H9 (cell line): Measurements from ENCODE around the gene ROBO1. TPM values are rescaled to one million over a fixed set of nuclear protein-coding genes. Genes with fewer than 3 reads are reported as not detected.

Source experiments
- DNase-seq: peaks from one replicate; pipeline ENCODE4 v3.0.0-alpha.2; 2017
- H2AFZ ChIP-seq: one replicate; pipeline ENCODE4 v1.6.1; 2013; ENCODE audit warnings: mild to moderate bottlenecking, low read length, control low read depth, moderate library complexity
- H2AK5ac ChIP-seq: 2 replicates; pipeline ENCODE4 v1.6.1; 2013; ENCODE audit warnings: low read length, control low read depth, mixed read lengths; ENCODE audit not compliant: insufficient read length
- H2BK120ac ChIP-seq: one replicate; pipeline ENCODE4 v1.6.1; 2013; ENCODE audit warnings: low read depth, mild to moderate bottlenecking, low read length, control low read depth, inconsistent platforms; ENCODE audit not compliant: poor library complexity, severe bottlenecking
- H2BK12ac ChIP-seq: 2 replicates; pipeline ENCODE4 v1.6.1; 2013; ENCODE audit warnings: low read length, control low read depth, mixed read lengths, low read depth; ENCODE audit not compliant: insufficient read length
- H2BK15ac ChIP-seq: 2 replicates; pipeline ENCODE4 v1.6.1; 2013; ENCODE audit warnings: low read depth, low read length, control low read depth
- H2BK20ac ChIP-seq: one replicate; pipeline ENCODE4 v1.6.1; 2013; ENCODE audit warnings: low read depth, mild to moderate bottlenecking, low read length, control low read depth, inconsistent platforms; ENCODE audit not compliant: poor library complexity, severe bottlenecking
- H2BK5ac ChIP-seq: 2 replicates; pipeline ENCODE4 v1.6.1; 2013; ENCODE audit warnings: low read length, control low read depth, mixed read lengths; ENCODE audit not compliant: insufficient read length
- H3K14ac ChIP-seq: 2 replicates; pipeline ENCODE4 v1.6.1; 2013; ENCODE audit warnings: low read length, control low read depth; ENCODE audit not compliant: insufficient read depth
- H3K18ac ChIP-seq: 2 replicates; pipeline ENCODE4 v1.6.1; 2013; ENCODE audit warnings: low read depth, mild to moderate bottlenecking, mixed read lengths, low read length, control low read depth; ENCODE audit not compliant: insufficient read length
- H3K23ac ChIP-seq: 2 replicates; pipeline ENCODE4 v1.6.1; 2013; ENCODE audit warnings: low read length, control low read depth, mixed read lengths, low read depth; ENCODE audit not compliant: insufficient read length
- H3K23me2 ChIP-seq: 2 replicates; pipeline ENCODE4 v1.6.1; 2013; ENCODE audit warnings: low read depth, mild to moderate bottlenecking, mixed read lengths, low read length, control low read depth; ENCODE audit not compliant: insufficient read length, poor library complexity, severe bottlenecking
- H3K27ac ChIP-seq: 2 replicates; pipeline ENCODE4 v1.5.1; 2013; ENCODE audit warnings: low read length, control low read depth, mixed read lengths, low read depth; ENCODE audit not compliant: insufficient read length
- H3K27me3 ChIP-seq: 2 replicates; pipeline ENCODE4 v1.6.1; 2013; ENCODE audit warnings: low read length, control low read depth, inconsistent platforms; ENCODE audit not compliant: insufficient read depth
- H3K4ac ChIP-seq: 2 replicates; pipeline ENCODE4 v1.6.1; 2013; ENCODE audit warnings: low read depth, mild to moderate bottlenecking, control low read depth, inconsistent platforms, low read length, moderate library complexity
- H3K4me1 ChIP-seq: 2 replicates; pipeline ENCODE4 v1.6.1; 2013; ENCODE audit warnings: low read length, control low read depth, inconsistent platforms; ENCODE audit not compliant: insufficient read depth
- H3K4me2 ChIP-seq: 2 replicates; pipeline ENCODE4 v1.6.1; 2013; ENCODE audit warnings: low read length, control low read depth, mixed read lengths; ENCODE audit not compliant: insufficient read length, insufficient read depth
- H3K56ac ChIP-seq: 2 replicates; pipeline ENCODE4 v1.6.1; 2013; ENCODE audit warnings: low read depth, mild to moderate bottlenecking, mixed read lengths, low read length, control low read depth; ENCODE audit not compliant: insufficient read length
- H3K79me1 ChIP-seq: 2 replicates; pipeline ENCODE4 v1.6.1; 2013; ENCODE audit warnings: low read depth, mild to moderate bottlenecking, moderate library complexity, low read length, control low read depth, inconsistent platforms; ENCODE audit not compliant: insufficient read depth, poor library complexity, severe bottlenecking
- H3K79me2 ChIP-seq: 2 replicates; pipeline ENCODE4 v1.6.1; 2013; ENCODE audit warnings: low read length, control low read depth, inconsistent platforms; ENCODE audit not compliant: insufficient read depth
- H3K9ac ChIP-seq: 2 replicates; pipeline ENCODE4 v1.6.1; 2013; ENCODE audit warnings: low read length, control low read depth, mixed read lengths; ENCODE audit not compliant: insufficient read length; ENCODE audit errors: extremely low read depth
- H3K9me3 ChIP-seq: one replicate; pipeline ENCODE4 v1.6.1; 2013; ENCODE audit warnings: low read depth, low read length, inconsistent platforms; ENCODE audit not compliant: control insufficient read depth
- H3T11ph ChIP-seq: one replicate; pipeline ENCODE4 v1.6.1; 2013; ENCODE audit warnings: mild to moderate bottlenecking, low read length, control low read depth, inconsistent platforms
- H4K20me1 ChIP-seq: one replicate; pipeline ENCODE4 v1.6.1; 2013; ENCODE audit not compliant: control insufficient read depth, insufficient read length, insufficient read depth
- H4K5ac ChIP-seq: 2 replicates; pipeline ENCODE4 v1.6.1; 2013; ENCODE audit warnings: low read depth, mild to moderate bottlenecking, mixed read lengths, low read length, control low read depth; ENCODE audit not compliant: insufficient read length
- H4K8ac ChIP-seq: replicated peaks from 2 replicates; pipeline ENCODE4 v1.6.1; 2013; ENCODE audit warnings: low read length, control low read depth, mixed read lengths, low read depth; ENCODE audit not compliant: insufficient read length
- H4K91ac ChIP-seq: 2 replicates; pipeline ENCODE4 v1.6.1; 2013; ENCODE audit warnings: low read depth, mild to moderate bottlenecking, moderate library complexity, mixed read lengths, low read length, control low read depth; ENCODE audit not compliant: insufficient read length
- H3K27ac Mint-ChIP-seq, 3 experiments: 2 replicates in 2 of 3; 3 replicates in 1 of 3; pipeline ENCODE4 v1.8.0; 2020 to 2021; ENCODE audit warnings: mixed read lengths in 3 of 3, mild to moderate bottlenecking in 1 of 3, moderate library complexity in 1 of 3
- H3K27me3 Mint-ChIP-seq: 2 replicates; pipeline ENCODE4 v1.8.0; 2021; ENCODE audit warnings: low read depth, mild to moderate bottlenecking, moderate library complexity, mixed read lengths
- H3K36me3 Mint-ChIP-seq, 3 experiments: 2 replicates in 2 of 3; 3 replicates in 1 of 3; pipeline ENCODE4 v1.8.0; 2020 to 2021; ENCODE audit warnings: low read depth in 3 of 3, mixed read lengths in 3 of 3; ENCODE audit not compliant: insufficient read depth in 1 of 3
- H3K4me1 Mint-ChIP-seq, 2 experiments: 2 replicates each; pipeline ENCODE4 v1.8.0; 2020; ENCODE audit warnings: mixed read lengths in 2 of 2
- H3K4me3 Mint-ChIP-seq, 2 experiments: 2 replicates in 1 of 2; 3 replicates in 1 of 2; pipeline ENCODE4 v1.8.0; 2020 to 2021; ENCODE audit warnings: mild to moderate bottlenecking in 2 of 2, mixed read lengths in 2 of 2, moderate library complexity in 1 of 2
- H3K9me3 Mint-ChIP-seq, 2 experiments: 2 replicates in 1 of 2; 3 replicates in 1 of 2; pipeline ENCODE4 v1.8.0; 2020; ENCODE audit warnings: mild to moderate bottlenecking in 2 of 2, mixed read lengths in 2 of 2, moderate library complexity in 1 of 2
- total RNA-seq: library from RNA; stranded (reverse); gene quantifications from 2 replicates; pipeline ENCODE4 v1.2.1, GENCODE V29; 2021
- TF ChIP-seq, protein P1 (sequence below): fragments of 200-600 bp; sonication (generic); conservative IDR thresholded peaks from 3 replicates; pipeline ENCODE4 v1.8.0; 2021; ENCODE audit warnings: antibody characterized with exemption, mild to moderate bottlenecking

Gene ROBO1
- total RNA-seq, 1 experiment from 2014 or later: 62.7 TPM

DNA sequence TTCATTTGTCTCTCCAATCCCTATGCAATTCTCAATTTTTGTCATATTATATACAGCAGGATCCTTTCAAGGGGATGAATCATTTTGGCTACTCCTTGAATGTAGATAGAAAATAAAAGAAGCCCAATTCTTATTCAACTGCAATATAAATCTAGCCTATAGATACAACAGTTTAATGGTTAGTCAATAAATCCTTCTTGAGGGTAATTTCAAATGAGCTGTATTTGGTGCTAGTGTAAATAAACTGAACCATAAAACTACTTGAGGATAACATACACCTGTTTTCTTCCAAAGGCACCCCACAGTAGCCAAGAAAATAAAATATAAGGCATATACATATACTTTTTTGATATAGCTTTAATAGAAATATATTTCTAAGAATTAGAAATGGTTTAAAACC lies 830.3 kb downstream of the ROBO1 start:
- Histone ChIP-seq H3K4ac (no peak overlapping the region), H3K4me1 (no peaks in the 10 kb centered on the region), H3K27ac (no peak overlapping the region), H3K9me3 (no peaks in the 10 kb centered on the region), H3K79me1 (peaks cover 3% of the 10 kb centered on the region), H2AK5ac (no peak overlapping the region), H2AFZ (no peak overlapping the region), H2BK5ac (no peak overlapping the region), H4K8ac (no peak overlapping the region), H3K4me2 (no peak overlapping the region), H2BK12ac (no peak overlapping the region), H3K23ac (no peak overlapping the region), H4K5ac (no peak overlapping the region), H3K27me3 (no peaks in the 10 kb centered on the region), H3K23me2 (no peaks in the 10 kb centered on the region), H3K18ac (no peak overlapping the region), H2BK20ac (no peak overlapping the region), H3K79me2 (no peaks in the 10 kb centered on the region), H3K56ac (no peak overlapping the region), H3K9ac (no peak overlapping the region), H4K91ac (no peak overlapping the region), H4K20me1 (no peaks in the 10 kb centered on the region), H3K14ac (no peak overlapping the region), H2BK120ac (no peak overlapping the region), H3T11ph (no peak overlapping the region), H2BK15ac (no peak overlapping the region)
- Mint-ChIP-seq H3K27ac (no peak overlapping the region), H3K27me3 (no peaks in the 10 kb centered on the region), H3K4me1 (0 out of 4 replicates have a peak, but pooled peaks cover 0 to 2% of the 10 kb centered on the region in 2 experiments), H3K36me3 (peaks cover 13 to 18% (median 16%) of the 10 kb centered on the region in 3 experiments), H3K9me3 (peaks cover 5% of the 10 kb centered on the region in 2 experiments; a peak in 4 of 5 replicates), H3K4me3 (no peak overlapping the region)
- TF ChIP-seq, protein P1, sequence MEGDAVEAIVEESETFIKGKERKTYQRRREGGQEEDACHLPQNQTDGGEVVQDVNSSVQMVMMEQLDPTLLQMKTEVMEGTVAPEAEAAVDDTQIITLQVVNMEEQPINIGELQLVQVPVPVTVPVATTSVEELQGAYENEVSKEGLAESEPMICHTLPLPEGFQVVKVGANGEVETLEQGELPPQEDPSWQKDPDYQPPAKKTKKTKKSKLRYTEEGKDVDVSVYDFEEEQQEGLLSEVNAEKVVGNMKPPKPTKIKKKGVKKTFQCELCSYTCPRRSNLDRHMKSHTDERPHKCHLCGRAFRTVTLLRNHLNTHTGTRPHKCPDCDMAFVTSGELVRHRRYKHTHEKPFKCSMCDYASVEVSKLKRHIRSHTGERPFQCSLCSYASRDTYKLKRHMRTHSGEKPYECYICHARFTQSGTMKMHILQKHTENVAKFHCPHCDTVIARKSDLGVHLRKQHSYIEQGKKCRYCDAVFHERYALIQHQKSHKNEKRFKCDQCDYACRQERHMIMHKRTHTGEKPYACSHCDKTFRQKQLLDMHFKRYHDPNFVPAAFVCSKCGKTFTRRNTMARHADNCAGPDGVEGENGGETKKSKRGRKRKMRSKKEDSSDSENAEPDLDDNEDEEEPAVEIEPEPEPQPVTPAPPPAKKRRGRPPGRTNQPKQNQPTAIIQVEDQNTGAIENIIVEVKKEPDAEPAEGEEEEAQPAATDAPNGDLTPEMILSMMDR: no peak
- DNase-seq: no peak
